Measurements from ENCODE around the gene EDC4. TPM values are rescaled to one million over a fixed set of nuclear protein-coding genes. Genes with fewer than 3 reads are reported as not detected.

EDC4 gene
- total and polyA plus RNA-seq, 9 of the 15 experiments (the other 6 are each of a cell fraction or from before 2014, with no cell fraction given) = 1.1 to 131 (median 74.0) TPM

DNA sequence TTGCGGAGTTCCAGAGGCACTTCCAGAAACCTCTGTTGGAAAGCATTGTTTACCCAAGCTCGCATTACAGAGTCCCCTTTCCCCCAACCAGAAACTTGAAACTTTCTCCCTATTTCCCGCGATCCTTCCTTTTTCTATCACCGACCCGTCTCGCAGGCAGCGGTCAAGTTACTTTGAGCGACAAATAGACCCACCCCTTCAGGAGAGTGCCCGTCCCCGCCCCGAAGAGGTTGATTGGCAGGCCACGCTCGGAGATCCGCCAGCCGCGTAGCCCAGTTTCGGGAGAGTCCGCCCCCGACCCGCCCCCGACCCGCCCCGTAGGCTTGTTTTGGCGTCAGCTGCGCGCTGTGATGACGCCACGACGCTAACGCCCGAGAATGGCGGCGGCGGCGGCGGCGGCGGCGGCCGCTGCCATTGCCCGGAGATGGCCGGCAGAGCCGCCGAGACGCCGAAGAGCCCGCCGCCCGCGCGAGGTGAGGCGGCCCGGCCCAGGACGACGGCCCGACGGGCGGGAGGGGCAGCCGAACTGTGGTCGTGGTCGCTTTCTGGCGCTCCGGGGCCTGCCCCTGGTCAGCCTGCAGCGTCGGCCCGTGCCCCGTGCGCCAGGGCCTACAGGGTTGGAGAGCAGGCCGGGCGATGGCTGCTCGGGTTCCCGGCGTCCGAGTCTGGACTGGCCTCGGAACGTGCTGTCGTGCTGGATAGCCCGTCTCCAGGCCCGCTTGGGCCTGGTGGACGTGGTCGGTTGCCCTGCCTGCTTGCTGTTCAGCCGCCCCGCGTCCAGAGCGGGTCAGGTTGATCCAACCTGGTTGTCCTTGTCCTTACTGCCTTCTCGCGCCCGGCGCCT is 20.3 kb downstream of the EDC4 start, which contains the start of gene PSKH1 (continued):
- TF ChIP-seq CXXC5 (CRISPR knock-in tag; IDR thresholded peaks at IDR 0.05) (peak; percentile 95), MTA1 (IDR thresholded peaks at IDR 0.05; ENCODE audit: borderline replicate concordance) (peak; percentile 96), TEAD1 (CRISPR knock-in tag; IDR thresholded peaks at IDR 0.05) (peak in 1 of 2 experiments; percentile 86; a peak in 2 of 4 replicates), JUND (IDR thresholded peaks at IDR 0.05; ENCODE audit: borderline replicate concordance, low read depth, low read length) (peak; percentile 3; the same call in 1 of the 2 replicates), JUND (tag; IDR thresholded peaks at IDR 0.05; ENCODE audit: borderline replicate concordance, low read depth, low read length) (no peak), NFE2L1 (tag; IDR thresholded peaks at IDR 0.05; ENCODE audit: borderline replicate concordance, low read depth) (no peak), MCM3 (IDR thresholded peaks at IDR 0.05) (no peak), U2AF1 (optimal IDR thresholded peaks at IDR 0.05; ENCODE audit: low read depth, low read length) (peak; percentile 44), RBM22 (IDR thresholded peaks at IDR 0.05; ENCODE audit: low read depth, low read length, poor library complexity, severe bottlenecking) (no peak), ZBTB7A (IDR thresholded peaks at IDR 0.05; ENCODE audit: borderline replicate concordance, control insufficient read depth, low read depth, low read length) (no peak), ZNF316 (IDR thresholded peaks at IDR 0.05) (no peak), CBFB (CRISPR knock-in tag; IDR thresholded peaks at IDR 0.05) (no peak), FOXM1 (IDR thresholded peaks at IDR 0.05; ENCODE audit: low read depth) (no peak), FOXM1 (CRISPR knock-in tag; IDR thresholded peaks at IDR 0.05; ENCODE audit: low read depth) (0 out of 2 replicates have a peak, but pooled peaks have one; percentile 73)
- TF ChIP-seq, protein P1, sequence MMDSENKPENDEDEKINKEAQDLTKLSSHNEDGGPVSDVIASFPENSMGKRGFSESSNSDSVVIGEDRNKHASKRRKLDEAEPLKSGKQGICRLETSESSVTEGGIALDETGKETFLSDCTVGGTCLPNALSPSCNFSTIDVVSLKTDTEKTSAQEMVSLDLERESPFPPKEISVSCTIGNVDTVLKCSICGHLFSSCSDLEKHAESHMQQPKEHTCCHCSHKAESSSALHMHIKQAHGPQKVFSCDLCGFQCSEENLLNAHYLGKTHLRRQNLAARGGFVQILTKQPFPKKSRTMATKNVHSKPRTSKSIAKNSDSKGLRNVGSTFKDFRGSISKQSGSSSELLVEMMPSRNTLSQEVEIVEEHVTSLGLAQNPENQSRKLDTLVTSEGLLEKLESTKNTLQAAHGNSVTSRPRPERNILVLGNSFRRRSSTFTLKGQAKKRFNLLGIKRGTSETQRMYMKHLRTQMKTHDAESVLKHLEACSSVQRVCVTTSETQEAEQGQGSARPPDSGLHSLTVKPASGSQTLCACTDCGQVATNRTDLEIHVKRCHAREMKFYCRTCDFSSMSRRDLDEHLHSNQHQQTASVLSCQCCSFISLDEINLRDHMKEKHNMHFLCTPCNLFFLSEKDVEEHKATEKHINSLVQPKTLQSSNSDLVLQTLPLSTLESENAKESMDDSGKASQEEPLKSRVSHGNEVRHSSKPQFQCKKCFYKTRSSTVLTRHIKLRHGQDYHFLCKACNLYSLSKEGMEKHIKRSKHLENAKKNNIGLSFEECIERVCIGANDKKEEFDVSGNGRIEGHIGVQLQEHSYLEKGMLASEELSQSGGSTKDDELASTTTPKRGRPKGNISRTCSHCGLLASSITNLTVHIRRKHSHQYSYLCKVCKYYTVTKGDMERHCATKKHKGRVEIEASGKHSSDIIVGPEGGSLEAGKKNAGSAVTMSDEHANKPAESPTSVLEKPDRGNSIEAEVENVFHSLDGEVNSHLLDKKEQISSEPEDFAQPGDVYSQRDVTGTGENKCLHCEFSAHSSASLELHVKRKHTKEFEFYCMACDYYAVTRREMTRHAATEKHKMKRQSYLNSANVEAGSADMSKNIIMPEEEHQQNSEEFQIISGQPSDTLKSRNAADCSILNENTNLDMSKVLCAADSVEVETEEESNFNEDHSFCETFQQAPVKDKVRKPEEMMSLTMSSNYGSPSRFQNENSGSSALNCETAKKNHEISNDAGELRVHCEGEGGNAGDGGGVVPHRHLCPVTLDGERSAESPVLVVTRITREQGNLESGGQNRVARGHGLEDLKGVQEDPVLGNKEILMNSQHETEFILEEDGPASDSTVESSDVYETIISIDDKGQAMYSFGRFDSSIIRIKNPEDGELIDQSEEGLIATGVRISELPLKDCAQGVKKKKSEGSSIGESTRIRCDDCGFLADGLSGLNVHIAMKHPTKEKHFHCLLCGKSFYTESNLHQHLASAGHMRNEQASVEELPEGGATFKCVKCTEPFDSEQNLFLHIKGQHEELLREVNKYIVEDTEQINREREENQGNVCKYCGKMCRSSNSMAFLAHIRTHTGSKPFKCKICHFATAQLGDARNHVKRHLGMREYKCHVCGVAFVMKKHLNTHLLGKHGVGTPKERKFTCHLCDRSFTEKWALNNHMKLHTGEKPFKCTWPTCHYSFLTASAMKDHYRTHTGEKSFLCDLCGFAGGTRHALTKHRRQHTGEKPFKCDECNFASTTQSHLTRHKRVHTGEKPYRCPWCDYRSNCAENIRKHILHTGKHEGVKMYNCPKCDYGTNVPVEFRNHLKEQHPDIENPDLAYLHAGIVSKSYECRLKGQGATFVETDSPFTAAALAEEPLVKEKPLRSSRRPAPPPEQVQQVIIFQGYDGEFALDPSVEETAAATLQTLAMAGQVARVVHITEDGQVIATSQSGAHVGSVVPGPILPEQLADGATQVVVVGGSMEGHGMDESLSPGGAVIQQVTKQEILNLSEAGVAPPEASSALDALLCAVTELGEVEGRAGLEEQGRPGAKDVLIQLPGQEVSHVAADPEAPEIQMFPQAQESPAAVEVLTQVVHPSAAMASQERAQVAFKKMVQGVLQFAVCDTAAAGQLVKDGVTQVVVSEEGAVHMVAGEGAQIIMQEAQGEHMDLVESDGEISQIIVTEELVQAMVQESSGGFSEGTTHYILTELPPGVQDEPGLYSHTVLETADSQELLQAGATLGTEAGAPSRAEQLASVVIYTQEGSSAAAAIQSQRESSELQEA (IDR thresholded peaks at IDR 0.05; ENCODE audit: low read depth) = no peak
- TF ChIP-seq, protein P2, sequence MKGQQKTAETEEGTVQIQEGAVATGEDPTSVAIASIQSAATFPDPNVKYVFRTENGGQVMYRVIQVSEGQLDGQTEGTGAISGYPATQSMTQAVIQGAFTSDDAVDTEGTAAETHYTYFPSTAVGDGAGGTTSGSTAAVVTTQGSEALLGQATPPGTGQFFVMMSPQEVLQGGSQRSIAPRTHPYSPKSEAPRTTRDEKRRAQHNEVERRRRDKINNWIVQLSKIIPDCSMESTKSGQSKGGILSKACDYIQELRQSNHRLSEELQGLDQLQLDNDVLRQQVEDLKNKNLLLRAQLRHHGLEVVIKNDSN (CRISPR knock-in tag; IDR thresholded peaks at IDR 0.05) = no peak
- TF ChIP-seq, protein P3, sequence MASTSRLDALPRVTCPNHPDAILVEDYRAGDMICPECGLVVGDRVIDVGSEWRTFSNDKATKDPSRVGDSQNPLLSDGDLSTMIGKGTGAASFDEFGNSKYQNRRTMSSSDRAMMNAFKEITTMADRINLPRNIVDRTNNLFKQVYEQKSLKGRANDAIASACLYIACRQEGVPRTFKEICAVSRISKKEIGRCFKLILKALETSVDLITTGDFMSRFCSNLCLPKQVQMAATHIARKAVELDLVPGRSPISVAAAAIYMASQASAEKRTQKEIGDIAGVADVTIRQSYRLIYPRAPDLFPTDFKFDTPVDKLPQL (IDR thresholded peaks at IDR 0.05; ENCODE audit: extremely low read depth, insufficient read length) = no peak
- TF ChIP-seq, protein P4, sequence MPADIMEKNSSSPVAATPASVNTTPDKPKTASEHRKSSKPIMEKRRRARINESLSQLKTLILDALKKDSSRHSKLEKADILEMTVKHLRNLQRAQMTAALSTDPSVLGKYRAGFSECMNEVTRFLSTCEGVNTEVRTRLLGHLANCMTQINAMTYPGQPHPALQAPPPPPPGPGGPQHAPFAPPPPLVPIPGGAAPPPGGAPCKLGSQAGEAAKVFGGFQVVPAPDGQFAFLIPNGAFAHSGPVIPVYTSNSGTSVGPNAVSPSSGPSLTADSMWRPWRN (IDR thresholded peaks at IDR 0.05; ENCODE audit: low read depth) = no peak
